Effector CD4-positive, alpha-beta T cell (primary cell): ENCODE measurements around the gene GTPBP4.

Experiments used
- DNase-seq: peaks from one replicate; pipeline ENCODE4 v3.0.0-alpha.2; 2020
- total RNA-seq: gene quantifications from one replicate; lab custom pipeline; 2026; lab: John Stamatoyannopoulos, UW

GTPBP4 gene
- total RNA-seq: 56.1 reads per million, percentile 71 among the genes with 10 or more reads in this experiment

DNA sequence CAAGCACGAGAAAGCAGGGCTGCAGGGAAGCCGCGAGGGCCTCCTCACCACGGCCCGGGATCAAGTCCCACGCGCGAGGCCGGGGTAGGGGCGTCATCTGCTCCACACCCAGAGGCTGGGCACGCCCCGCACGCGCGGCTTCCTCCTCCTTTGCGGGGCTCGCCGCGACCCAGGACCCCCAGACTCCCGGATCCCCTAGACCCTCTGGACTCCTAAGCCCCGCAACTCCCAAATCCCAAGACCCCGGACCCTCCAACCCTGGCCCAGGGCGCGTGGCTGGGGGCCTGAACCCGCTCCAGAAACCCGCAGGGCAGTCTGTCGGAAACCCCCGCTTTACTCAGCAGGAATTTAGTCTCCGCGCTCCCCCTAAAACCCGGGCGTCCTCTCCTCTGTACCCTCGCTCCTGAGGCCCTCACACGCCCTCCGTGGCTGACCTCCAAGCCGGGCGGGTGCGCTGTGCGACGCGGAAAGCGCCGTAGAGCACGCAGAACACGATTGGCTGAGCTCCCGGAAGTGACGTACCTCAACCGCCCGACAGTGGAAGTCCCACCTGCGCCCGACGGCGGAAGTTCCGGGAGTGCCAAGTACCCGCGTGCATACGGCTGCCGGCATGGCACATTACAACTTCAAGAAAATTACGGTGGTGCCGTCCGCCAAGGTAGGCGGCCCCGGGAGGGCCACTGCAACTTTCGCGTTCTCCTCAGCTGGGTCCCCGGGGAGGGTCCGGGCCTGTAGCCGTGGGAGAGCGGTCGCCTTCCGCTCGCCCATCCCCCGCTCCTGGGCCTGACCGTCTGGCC lies at the start of gene GTPBP4:
GTPBP4 (plus strand) TSS at position 565 of the 797 bp plus-strand sequence; CDS start at position 611, 46 bp downstream.
- peak; percentile 98 for DNase-seq

GRCh38 chr10:938941-939678 lies 49.1 kb upstream of the GTPBP4 start:
- DNase-seq: no peak

DNA sequence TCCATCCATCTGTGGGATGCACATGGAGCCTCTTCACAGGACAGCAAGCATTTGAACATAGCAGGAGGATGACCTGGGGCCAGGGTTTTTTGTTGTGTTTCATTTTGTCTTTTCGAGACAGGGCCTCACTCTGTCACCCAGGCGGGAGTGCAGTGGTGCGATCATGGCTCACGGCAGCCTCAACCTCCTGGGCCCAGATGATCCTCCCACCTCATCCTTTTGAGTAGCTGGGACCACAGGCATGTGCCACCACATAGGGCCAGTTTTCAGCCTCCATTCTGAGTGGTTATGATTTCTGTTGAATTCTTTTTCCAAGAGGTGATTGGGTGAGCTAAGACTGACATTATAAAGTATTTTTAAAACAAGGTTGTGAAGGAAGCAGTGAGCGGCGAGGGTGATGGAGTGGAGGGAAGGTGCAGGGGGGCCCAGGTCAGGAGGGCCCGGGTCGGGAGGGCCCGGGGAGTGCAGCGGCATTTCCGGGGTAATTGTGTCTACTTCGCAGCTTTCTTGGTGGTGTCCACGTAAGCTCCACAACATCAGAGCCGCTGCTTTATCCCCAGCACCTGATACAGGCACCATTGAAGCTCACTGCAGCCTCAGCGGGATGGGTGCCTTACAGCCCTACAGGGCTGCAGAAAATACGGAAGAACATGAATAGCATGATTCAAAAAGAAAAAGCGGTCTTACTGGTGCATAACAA lies 44.8 kb upstream of the GTPBP4 start:
- no peak for DNase-seq

DNA sequence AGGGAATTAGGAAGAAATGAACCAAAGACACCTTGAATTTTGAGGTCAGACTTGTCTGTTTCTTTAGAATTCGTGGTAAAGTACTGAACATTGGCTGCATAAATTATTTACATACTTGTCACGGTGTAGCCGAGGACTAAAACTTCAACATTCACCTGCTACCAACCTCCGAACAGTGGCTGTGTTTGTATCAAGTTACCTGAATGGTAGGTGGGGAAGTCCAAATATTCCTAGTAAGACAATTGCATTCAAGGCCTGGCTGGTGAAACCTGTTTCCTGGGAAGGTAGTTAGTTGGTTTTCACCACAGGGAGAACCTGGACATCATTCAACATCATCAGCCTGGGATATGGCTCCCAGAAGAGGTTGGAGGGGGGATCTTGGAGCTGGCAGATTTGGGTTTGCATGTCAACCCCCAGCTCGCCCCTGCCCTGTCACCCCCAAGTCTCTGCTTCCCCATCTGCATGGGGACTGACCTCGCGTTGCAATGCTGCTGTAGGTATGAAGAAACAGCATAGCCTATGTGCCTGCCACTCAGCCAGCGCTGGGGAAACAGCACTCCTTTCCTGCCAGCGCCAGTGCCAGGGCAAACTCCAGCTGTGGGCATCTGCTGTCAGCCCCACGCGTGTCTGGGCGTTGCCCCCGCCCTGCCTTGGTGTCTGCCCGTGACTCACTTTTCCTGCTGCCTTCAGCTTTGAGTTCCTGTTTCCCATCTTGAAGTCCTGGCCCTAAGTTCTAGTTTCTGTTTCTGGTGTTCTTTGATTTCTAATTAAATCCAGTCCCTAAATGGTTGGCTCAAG lies 44.0 kb upstream of the GTPBP4 start:
- DNase-seq: no peak

- DNase-seq: no peak
These were observed 42.5 kb upstream of the GTPBP4 start for GRCh38 chr10:945778-946177.

DNA sequence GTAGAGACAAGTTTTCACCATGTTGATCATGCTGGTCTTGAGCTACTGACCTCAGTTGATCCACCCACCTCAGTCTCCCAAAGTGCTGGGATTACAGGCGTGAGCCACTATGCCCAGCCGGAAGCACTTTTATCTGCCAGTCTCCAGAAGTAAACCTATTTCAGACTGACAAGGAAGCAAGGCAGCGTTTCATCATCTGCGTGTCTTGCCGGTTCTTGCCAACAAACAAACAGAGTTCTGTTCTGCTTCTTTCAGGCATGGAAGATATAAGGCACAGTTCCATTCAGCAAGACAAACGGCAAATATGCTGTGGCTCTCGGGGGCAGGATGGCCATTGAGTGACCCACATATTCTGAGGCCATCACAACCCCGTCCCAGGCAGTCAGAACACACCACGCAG lies 41.2 kb upstream of the GTPBP4 start:
- no peak for DNase-seq

DNA sequence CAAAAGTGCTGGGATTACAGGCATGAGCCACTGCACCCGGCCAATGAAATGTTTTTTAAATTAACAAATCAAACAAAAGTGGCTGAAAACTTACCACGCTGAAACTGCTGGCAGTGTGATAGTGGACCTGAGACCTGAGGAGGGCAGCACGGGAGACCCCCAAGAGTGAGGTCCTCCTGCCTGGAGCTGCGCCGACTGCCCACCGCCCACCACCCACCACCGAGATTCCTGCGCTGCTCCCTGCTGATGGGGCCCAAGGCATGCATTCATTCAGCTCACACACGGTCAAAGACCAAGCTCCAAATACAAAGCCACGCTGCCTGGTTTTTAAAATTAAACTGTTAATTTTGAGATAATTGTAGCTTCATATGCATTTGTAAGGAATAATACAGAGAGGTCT lies 40.4 kb upstream of the GTPBP4 start:
- DNase-seq: no peak

DNA sequence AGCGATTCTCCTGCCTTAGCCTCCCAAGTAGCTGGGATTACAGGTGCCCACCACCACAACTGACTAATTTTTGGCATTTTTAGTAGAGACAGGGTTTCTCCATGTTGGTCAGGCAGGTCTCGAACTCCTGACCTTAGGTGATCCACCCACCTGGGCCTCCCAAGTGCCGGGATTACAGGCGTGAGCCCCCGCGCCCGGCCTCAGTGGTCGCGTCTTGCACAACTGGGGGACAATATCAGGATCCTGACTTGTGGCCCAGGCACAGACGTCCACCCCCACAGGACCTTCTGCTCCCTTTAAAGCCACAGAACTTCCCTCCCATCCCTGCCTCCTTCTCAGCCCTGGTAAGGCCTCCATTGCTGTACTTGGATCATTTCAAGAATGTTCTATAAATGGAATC lies 39.9 kb upstream of the GTPBP4 start:
- no peak for DNase-seq

DNA sequence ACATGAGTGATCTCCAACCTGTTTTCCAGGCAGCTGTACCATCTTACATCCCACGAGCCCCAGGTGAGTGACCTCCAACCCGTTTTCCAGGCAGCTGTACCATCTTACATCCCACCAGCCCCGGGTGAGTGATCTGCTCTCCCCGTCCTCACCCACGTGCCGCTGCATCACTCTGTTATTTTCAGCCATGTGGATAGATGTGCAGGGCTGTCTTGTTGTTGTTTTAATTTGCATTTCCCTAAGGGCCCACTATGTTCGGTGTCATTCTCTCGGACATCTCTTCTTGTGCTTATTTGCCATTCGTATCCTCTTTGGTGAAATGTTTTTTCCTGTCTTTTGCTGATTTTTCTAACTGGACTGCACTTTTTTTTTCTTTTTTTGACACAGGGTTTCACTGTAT lies 38.8 kb upstream of the GTPBP4 start:
- DNase-seq: no peak

- no peak for DNase-seq
These were observed 34.4 kb upstream of the GTPBP4 start for GRCh38 chr10:953836-954235.

- DNase-seq: no peak
These were observed 33.8 kb upstream of the GTPBP4 start for GRCh38 chr10:954396-954795.

DNA sequence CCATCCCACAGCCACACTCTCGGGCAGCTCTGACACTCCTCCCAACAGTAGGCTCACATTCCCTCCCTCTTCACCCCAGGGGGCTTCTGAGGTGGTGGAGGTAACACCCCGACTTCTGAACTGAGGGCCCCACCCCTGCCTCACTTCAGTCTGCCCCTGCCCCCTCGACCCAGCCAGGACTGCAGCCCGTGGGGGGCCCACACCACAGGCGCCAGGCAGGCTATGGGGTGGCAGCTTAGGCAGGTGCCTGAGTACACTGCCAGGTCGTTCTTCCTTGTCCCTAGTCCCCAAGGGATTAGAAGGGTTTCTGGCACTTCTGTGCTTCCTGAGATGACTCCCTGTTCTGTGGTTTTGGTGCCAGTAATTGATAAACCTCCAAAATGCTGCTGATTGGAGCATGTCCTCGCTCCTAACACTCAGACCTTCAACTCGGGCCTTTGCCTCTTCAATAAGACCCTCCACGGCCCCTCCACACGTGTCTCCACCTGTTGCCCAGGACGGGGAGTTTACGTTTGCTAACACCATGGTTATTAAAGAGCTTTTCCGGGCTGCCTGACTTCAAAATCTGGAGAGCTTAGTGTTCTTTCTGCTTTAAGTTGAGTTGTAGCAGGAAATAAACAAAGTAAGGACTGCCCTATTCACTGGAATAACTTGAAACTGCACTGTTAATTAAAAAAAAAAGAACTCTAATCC lies 33.0 kb upstream of the GTPBP4 start:
- no peak for DNase-seq

DNA sequence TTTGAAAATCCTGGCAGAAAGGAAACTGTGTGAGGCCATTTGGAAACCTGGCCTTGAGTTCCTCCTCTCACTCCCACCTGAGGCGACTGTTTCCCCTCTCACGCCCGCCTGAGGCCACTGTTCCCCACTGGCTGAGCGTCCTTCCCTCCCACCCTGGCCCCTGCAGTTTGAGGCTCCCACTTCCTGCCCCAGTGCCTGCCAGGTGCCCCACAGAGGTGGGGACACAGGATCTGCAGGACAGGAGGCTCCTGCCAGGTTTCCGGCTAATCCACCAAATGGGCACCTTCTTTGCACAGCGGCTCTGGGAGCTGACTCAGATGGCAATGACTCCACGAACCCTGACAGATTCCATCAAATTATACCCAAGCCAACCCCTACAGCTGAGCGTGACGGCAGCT lies 32.4 kb upstream of the GTPBP4 start:
- no peak for DNase-seq

DNA sequence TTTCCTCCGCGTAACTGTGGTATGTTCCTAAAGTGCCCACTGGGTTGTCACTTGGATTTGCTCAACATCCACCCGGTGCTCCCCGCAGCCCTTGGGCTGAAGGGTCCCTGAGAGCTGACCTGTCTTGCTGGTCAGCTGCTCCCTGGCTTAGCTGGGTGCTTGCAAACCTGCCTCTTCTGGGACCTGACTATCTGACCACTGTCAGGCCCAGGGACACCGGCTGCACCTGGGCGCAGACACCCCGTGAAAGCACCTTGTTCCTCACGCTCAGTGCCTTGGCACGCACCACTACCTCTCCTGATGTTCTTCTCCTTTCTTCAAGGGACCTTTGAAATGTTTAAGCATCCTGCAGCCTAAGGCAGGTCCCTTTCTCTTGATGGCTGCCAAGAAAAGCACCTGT lies 30.1 kb upstream of the GTPBP4 start:
- DNase-seq: no peak

DNA sequence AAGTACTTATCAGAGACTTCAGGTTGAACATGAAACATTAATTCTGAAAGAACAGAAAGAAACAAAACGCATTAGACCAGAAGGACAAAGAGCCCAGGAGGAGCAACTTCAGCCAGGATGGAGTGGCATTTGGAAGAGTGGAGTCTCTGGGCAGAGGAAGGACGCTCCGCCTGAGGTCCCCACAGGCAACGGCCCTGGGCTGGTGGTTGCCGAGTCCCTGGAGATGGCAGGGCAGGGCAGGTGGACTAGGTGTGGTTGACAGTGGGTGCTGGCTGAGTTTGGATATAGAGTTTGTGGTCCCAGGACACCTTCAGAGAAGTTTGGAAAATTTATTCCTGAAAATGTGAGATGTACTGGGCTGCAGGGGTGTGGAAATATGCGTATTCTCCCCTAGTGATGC lies 29.4 kb upstream of the GTPBP4 start:
- no peak for DNase-seq

DNA sequence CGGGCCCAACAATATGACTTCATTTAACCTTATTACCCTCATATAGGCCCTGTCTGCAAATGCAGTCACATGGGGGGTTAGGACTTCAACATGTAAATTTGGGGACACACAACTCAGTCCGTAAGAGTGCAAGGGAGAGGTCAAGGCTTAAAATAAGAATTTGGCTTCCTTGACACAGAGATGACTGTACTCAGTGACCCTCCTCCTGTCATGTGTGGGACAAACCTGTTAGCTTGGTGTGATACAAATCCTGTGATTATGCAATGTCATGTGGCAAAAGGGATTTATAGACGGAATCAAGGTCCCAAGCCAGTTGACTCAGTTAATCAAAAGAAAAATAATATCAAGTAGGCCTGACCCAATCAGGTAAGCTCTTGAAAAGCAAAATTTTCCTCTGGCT lies 25.9 kb upstream of the GTPBP4 start:
- no peak for DNase-seq

- DNase-seq: no peak
These were observed 25.0 kb upstream of the GTPBP4 start for GRCh38 chr10:963186-963585.

DNA sequence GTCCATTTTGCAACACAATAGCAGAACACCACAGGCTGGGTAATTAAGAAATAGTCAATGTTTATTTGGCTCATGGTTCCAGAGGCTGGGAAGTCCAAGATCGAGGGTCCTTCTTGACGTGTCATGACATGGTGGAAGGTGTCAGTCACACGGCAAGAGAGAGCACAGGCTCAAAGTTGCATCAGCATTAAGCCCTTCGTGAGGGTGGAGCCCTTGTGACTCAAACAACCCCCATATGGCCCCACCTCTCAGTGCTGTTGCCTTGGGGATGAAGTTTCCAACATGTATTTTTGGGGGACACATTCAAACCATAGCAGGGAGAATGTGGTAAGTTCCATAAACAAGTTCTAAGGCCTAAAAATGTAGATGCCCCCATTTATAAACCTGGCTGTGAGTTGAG lies 24.6 kb upstream of the GTPBP4 start:
- DNase-seq: no peak

DNA sequence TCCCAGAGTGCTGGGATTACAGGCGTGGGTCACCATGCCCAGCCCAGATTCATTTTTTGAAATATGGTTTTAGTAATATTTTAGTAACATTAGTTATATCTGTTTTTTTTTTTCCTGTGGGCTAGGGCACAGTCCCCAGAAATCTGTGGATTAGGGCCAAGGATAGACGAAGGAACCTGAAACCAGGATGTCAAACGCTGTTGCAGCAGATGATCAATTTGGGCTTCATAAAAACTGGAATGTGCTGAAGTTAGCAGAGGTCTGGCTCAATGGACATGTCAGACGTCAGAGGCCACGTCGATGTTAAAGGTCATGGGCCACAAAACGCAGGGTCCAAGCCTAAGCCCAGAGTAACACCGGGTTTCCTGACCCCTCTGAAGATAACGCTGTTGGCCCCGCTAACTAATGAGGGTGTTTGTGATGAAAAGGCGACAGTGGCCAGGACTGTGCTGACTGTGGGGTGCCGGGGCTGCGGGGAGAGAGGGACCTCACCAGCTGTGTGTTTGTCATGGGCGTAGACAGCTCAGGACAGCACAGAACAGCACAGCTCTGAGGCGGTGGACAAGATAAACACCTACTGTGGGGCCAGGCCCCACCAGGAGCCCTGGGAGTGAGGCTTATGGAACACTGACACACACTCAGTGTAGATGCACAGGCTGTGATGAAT lies 23.8 kb upstream of the GTPBP4 start:
- no peak for DNase-seq

DNA sequence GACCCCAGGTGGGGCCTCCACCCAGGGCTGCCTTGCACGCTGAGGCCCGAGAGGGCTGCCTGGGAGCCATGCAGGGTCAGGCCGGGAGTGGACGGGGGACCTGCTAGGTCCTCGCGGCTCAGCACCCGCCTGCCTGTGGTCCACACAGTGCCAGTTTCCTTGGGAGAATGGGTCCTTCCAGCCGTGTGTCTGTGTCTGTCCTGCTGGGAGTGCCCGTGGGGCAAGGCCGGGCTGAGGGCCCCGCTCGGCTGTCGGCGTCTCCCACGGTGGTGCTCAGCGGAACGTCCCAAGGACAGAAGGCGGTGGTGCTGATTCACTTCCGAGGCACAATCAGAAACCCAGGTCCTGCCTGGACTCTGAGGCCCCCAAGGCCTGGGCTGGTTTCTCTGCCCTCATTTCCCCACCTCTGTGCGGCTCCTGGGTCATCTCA lies 23.2 kb upstream of the GTPBP4 start:
- no peak for DNase-seq

DNA sequence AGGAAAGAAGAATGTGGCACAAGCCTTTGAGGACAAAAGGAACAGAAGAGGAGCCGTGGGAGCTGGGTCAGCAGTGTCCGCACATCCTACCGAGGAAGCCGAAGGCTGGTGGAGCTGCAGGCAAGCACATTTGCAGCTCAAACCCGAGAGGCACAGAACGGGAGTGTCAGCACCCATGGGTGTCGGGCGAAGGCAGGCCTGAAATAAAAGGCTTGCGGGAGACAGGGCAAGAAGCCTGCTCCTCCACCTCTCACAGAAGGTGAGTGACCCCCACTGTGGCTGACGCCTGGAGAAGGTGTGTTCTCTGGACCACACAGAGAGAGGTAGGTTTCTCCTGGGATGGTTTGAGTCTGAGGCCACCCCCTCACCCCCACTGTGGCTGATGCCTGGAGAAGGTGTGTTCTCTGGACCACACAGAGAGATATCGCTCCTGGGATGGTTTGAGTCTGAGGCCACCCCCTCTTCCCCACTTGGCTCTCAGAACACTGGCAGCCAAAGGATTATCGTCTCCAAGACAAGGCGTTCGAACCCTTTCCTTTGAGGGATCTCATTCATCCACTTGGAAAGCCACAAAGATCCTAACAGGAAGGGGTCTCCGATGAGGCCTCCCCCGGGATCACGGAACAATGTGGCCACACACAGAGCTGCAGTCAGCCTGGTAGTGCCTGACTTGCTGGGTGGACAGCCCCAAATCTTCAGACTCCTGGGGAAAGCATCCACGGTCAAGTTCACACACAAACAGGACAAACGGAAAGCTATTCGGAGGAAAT lies 21.6 kb upstream of the GTPBP4 start:
- no peak for DNase-seq
